H1 (cell line): ENCODE results near the gene CFH. TPM values are rescaled to one million over a fixed set of nuclear protein-coding genes. Genes with fewer than 3 reads are reported as not detected.

Experiments
- CBX8 ChIP-seq: fragments of 300-800, 300-1000 bp; sonication (generic); IDR thresholded peaks from 2 replicates; pipeline ENCODE4 v1.7.1; 2016; ENCODE audit warnings: low read depth, low read length, borderline replicate concordance
- CHD2 ChIP-seq: IDR thresholded peaks from 2 replicates; pipeline ENCODE4 v1.6.1; 2012; ENCODE audit warnings: low read length, improper control_type of control experiment
- GABPA ChIP-seq: IDR thresholded peaks from 2 replicates; pipeline ENCODE4 v1.6.1; 2011; ENCODE audit warnings: mild to moderate bottlenecking, low read length, moderate library complexity, borderline replicate concordance; ENCODE audit not compliant: insufficient read depth
- HDAC6 ChIP-seq: IDR thresholded peaks from one replicate; pipeline ENCODE4 v1.7.1; 2012; ENCODE audit warnings: low read depth, mild to moderate bottlenecking, inconsistent platforms, low read length, moderate library complexity
- KDM4A ChIP-seq: IDR thresholded peaks from one replicate; pipeline ENCODE4 v1.7.1; 2012; ENCODE audit warnings: low read depth, mild to moderate bottlenecking, moderate library complexity, low read length, inconsistent platforms; ENCODE audit not compliant: severe bottlenecking
- NRF1 ChIP-seq: IDR thresholded peaks from 2 replicates; pipeline ENCODE4 v1.6.1; 2011; ENCODE audit warnings: mild to moderate bottlenecking, low read depth, low read length, improper control_type of control experiment
- PHF8 ChIP-seq: fragments of 200-600 bp; sonication (generic); conservative IDR thresholded peaks from 2 replicates; pipeline ENCODE4 v1.7.1; 2012; ENCODE audit warnings: low read depth, mild to moderate bottlenecking, inconsistent platforms, low read length, moderate library complexity
- SIRT6 ChIP-seq: IDR thresholded peaks from one replicate; pipeline ENCODE4 v1.7.1; 2012; ENCODE audit warnings: low read length, inconsistent platforms
- SIX5 ChIP-seq: IDR thresholded peaks from 2 replicates; pipeline ENCODE4 v1.6.1; 2011; ENCODE audit warnings: mild to moderate bottlenecking, low read depth, low read length
- SP4 ChIP-seq: IDR thresholded peaks from 2 replicates; pipeline ENCODE4 v1.6.1; 2012; ENCODE audit warnings: low read length, inconsistent platforms
- TCF12 ChIP-seq: IDR thresholded peaks from 2 replicates; pipeline ENCODE4 v1.6.1; 2011; ENCODE audit warnings: low read depth, mild to moderate bottlenecking, low read length
- polyA plus RNA-seq, 7 experiments: library from polyadenylated mRNA; depleted of rRNA in 3 of 7; stranded (reverse) in 5 of 7; unstranded in 2 of 7; fragments of >200 nt in 5 of 7; fragments of 200-250 nt in 2 of 7; gene quantifications; 1 replicate in 5 of 7; 2 replicates in 1 of 7; 4 replicates in 1 of 7; pipeline versions ENCODE4 v1.2.1 to v1.2.3, GENCODE V29; 2011 to 2013; ENCODE audit warnings: missing spikeins in 2 of 7, mixed read lengths in 2 of 7
- total RNA-seq: library from RNA; stranded (reverse); fragmentation: NEBNext Ultra II Directional; extraction: Animal tissue kit (Norgen Biotek cat#: 25700); gene quantifications from 2 replicates; pipeline ENCODE4 v1.2.1, GENCODE V29; 2021
- TF ChIP-seq, protein P1 (sequence below): fragments of 300-600 bp; sonication (generic); IDR thresholded peaks from 2 replicates; pipeline ENCODE4 v1.7.1; 2012; ENCODE audit warnings: low read length, moderate library complexity, mild to moderate bottlenecking, inconsistent platforms; ENCODE audit not compliant: insufficient replicate concordance

CFH gene
- total and polyA plus RNA-seq, 2 of the 8 experiments (the other 6 are each of a cell fraction or from before 2014, with no cell fraction given), result not detected

DNA sequence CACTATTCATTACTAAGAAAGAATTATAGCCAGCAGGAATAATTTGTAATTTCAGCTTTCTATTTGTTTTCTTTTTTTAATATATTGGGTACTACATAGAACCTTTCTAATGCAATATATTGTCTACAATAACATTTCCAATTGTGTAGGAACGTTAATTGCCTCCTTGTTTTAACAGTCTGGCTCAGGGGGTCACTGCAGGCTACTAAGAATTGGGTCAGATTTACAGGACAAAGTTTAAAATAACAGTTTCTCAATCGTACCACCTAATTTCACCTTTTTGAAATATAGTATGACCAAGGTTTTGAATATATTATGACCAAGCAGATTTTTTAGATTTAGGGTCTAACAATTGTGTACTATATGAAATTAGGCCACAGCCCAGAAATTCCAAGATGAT lies 2.4 kb downstream of the CFH start (continued):
- TF ChIP-seq, protein P1, sequence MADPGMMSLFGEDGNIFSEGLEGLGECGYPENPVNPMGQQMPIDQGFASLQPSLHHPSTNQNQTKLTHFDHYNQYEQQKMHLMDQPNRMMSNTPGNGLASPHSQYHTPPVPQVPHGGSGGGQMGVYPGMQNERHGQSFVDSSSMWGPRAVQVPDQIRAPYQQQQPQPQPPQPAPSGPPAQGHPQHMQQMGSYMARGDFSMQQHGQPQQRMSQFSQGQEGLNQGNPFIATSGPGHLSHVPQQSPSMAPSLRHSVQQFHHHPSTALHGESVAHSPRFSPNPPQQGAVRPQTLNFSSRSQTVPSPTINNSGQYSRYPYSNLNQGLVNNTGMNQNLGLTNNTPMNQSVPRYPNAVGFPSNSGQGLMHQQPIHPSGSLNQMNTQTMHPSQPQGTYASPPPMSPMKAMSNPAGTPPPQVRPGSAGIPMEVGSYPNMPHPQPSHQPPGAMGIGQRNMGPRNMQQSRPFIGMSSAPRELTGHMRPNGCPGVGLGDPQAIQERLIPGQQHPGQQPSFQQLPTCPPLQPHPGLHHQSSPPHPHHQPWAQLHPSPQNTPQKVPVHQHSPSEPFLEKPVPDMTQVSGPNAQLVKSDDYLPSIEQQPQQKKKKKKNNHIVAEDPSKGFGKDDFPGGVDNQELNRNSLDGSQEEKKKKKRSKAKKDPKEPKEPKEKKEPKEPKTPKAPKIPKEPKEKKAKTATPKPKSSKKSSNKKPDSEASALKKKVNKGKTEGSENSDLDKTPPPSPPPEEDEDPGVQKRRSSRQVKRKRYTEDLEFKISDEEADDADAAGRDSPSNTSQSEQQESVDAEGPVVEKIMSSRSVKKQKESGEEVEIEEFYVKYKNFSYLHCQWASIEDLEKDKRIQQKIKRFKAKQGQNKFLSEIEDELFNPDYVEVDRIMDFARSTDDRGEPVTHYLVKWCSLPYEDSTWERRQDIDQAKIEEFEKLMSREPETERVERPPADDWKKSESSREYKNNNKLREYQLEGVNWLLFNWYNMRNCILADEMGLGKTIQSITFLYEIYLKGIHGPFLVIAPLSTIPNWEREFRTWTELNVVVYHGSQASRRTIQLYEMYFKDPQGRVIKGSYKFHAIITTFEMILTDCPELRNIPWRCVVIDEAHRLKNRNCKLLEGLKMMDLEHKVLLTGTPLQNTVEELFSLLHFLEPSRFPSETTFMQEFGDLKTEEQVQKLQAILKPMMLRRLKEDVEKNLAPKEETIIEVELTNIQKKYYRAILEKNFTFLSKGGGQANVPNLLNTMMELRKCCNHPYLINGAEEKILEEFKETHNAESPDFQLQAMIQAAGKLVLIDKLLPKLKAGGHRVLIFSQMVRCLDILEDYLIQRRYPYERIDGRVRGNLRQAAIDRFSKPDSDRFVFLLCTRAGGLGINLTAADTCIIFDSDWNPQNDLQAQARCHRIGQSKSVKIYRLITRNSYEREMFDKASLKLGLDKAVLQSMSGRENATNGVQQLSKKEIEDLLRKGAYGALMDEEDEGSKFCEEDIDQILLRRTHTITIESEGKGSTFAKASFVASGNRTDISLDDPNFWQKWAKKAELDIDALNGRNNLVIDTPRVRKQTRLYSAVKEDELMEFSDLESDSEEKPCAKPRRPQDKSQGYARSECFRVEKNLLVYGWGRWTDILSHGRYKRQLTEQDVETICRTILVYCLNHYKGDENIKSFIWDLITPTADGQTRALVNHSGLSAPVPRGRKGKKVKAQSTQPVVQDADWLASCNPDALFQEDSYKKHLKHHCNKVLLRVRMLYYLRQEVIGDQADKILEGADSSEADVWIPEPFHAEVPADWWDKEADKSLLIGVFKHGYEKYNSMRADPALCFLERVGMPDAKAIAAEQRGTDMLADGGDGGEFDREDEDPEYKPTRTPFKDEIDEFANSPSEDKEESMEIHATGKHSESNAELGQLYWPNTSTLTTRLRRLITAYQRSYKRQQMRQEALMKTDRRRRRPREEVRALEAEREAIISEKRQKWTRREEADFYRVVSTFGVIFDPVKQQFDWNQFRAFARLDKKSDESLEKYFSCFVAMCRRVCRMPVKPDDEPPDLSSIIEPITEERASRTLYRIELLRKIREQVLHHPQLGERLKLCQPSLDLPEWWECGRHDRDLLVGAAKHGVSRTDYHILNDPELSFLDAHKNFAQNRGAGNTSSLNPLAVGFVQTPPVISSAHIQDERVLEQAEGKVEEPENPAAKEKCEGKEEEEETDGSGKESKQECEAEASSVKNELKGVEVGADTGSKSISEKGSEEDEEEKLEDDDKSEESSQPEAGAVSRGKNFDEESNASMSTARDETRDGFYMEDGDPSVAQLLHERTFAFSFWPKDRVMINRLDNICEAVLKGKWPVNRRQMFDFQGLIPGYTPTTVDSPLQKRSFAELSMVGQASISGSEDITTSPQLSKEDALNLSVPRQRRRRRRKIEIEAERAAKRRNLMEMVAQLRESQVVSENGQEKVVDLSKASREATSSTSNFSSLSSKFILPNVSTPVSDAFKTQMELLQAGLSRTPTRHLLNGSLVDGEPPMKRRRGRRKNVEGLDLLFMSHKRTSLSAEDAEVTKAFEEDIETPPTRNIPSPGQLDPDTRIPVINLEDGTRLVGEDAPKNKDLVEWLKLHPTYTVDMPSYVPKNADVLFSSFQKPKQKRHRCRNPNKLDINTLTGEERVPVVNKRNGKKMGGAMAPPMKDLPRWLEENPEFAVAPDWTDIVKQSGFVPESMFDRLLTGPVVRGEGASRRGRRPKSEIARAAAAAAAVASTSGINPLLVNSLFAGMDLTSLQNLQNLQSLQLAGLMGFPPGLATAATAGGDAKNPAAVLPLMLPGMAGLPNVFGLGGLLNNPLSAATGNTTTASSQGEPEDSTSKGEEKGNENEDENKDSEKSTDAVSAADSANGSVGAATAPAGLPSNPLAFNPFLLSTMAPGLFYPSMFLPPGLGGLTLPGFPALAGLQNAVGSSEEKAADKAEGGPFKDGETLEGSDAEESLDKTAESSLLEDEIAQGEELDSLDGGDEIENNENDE, result no peak
- no peak for TF ChIP-seq SIRT6
- TF ChIP-seq CHD2, result no peak
- TF ChIP-seq HDAC6, result no peak
- TF ChIP-seq GABPA, result no peak
- no peak for TF ChIP-seq TCF12
- no peak for TF ChIP-seq KDM4A
- TF ChIP-seq SIX5, result no peak
- TF ChIP-seq CBX8, result no peak
- no peak for TF ChIP-seq PHF8
- no peak for TF ChIP-seq NRF1
- TF ChIP-seq SP4, result no peak
